GM13976 (cell line): Measurements from ENCODE around the gene NREP.
"Not testable (repeated sequence)": the region's sequence is repeated elsewhere in the genome, so short reads cannot be mapped to it uniquely, and the experiment has no call there.

Experiments
- DNase-seq: peaks from one replicate; pipeline ENCODE4 v3.0.0; 2012; ENCODE audit warnings: low spot score
- CTCF ChIP-seq: IDR thresholded peaks from 2 replicates; pipeline ENCODE4 v1.5.1; 2012; ENCODE audit warnings: borderline replicate concordance, mild to moderate bottlenecking; ENCODE audit not compliant: insufficient read depth; ENCODE audit errors: extremely low read depth, missing control alignments, control extremely low read depth
- in situ Hi-C: fragments of 300-500 bp; cut with MboI; formaldehyde crosslinking; loops from one replicate; pipeline ENCODE4 v1.12.0; 2022; ENCODE audit warnings: low sequenced_read_pairs, mixed read lengths, inconsistent platforms; ENCODE audit not compliant: unreplicated experiment

NREP gene

GRCh38 chr5:111730659-111731382, 26.2 kb downstream of the NREP start:
- DNase-seq: no peak

GRCh38 chr5:111728941-111729340, 28.1 kb downstream of the NREP start:
- in situ Hi-C loops: no loop called here
- no peak for DNase-seq
- no peak for TF ChIP-seq CTCF

More at GRCh38 chr5:111730659-111731382, 26.2 kb downstream of the NREP start:
- in situ Hi-C loops: no loop called here
- TF ChIP-seq CTCF: no peak

- DNase-seq: no peak
- in situ Hi-C loops: no loop called here
- TF ChIP-seq CTCF: no peak
Measured at GRCh38 chr5:111726986-111727385, 30.0 kb downstream of the NREP start.

GRCh38 chr5:111722140-111722539, 34.9 kb downstream of the NREP start:
- in situ Hi-C loops: no loop called here
- TF ChIP-seq CTCF: no peak
- DNase-seq: no peak

GRCh38 chr5:111720333-111720890, 36.6 kb downstream of the NREP start:
- no peak for TF ChIP-seq CTCF
- in situ Hi-C loops: no loop called here
- DNase-seq: no peak

- no peak for TF ChIP-seq CTCF
- no peak for DNase-seq
- in situ Hi-C loops: no loop called here
Measured at GRCh38 chr5:111719773-111720172, 37.2 kb downstream of the NREP start.

- DNase-seq, in situ Hi-C loops: not testable (repeated sequence)
Measured at GRCh38 chr5:111716789-111717188, 40.2 kb downstream of the NREP start.
